Upper lobe of left lung (tissue), 4 donors: Measurements from ENCODE around the gene CERS3.

ENCODE experiments used
- EP300 ChIP-seq, 4 donors: sonication (generic); formaldehyde crosslinking; IDR thresholded peaks; one replicate each; pipeline ENCODE4 v1.5.1; 2017; ENCODE audit warnings: antibody characterized with exemption in 4 of 4, control low read depth in 2 of 4
- POLR2A ChIP-seq, 4 donors: fragments of 450-650 bp; IDR thresholded peaks; one replicate each; pipeline ENCODE4 v1.5.1; 2016 to 2017; ENCODE audit warnings: antibody characterized with exemption in 4 of 4, mild to moderate bottlenecking in 2 of 4
- POLR2AphosphoS5 ChIP-seq, 2 donors: sonication (generic); formaldehyde crosslinking; IDR thresholded peaks; one replicate each; pipeline ENCODE4 v1.5.1; 2017; ENCODE audit warnings: antibody characterized with exemption in 2 of 2
- TF ChIP-seq, protein P1 (sequence below), 6 experiments: fragments of 450-650 bp in 4 of 6; fragments of 200-600 bp in 2 of 6; sonication (generic) in 2 of 6; IDR thresholded peaks; one replicate each; pipeline ENCODE4 v1.5.1; 2016 to 2019; ENCODE audit warnings: antibody characterized with exemption in 6 of 6

DNA sequence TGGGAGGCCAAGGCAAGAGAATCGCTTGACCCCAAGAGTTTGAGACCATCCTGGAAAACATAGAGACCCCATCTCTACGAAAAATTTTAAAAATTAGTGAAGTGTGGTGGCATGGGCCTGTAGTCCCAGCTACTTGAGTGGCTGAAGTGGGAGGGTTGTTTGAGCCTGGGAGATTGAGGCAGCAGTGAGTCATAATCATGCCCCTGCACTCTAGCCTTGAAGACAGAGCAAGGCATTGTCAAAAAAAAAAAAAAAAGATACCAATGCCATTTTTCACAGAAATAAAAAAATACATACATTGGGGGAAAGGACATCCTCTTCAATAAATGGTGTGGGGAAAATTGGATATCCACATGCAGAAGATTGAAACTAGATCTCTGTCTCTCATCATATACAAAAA, 74.6 kb downstream of the CERS3 start:
- TF ChIP-seq, protein P1, sequence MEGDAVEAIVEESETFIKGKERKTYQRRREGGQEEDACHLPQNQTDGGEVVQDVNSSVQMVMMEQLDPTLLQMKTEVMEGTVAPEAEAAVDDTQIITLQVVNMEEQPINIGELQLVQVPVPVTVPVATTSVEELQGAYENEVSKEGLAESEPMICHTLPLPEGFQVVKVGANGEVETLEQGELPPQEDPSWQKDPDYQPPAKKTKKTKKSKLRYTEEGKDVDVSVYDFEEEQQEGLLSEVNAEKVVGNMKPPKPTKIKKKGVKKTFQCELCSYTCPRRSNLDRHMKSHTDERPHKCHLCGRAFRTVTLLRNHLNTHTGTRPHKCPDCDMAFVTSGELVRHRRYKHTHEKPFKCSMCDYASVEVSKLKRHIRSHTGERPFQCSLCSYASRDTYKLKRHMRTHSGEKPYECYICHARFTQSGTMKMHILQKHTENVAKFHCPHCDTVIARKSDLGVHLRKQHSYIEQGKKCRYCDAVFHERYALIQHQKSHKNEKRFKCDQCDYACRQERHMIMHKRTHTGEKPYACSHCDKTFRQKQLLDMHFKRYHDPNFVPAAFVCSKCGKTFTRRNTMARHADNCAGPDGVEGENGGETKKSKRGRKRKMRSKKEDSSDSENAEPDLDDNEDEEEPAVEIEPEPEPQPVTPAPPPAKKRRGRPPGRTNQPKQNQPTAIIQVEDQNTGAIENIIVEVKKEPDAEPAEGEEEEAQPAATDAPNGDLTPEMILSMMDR (IDR thresholded peaks at IDR 0.05) = no peak
- TF ChIP-seq POLR2AphosphoS5 (IDR thresholded peaks at IDR 0.05) (no peak), POLR2A (IDR thresholded peaks at IDR 0.05) (no peak), EP300 (IDR thresholded peaks at IDR 0.05) (no peak)
